Activated CD4-positive, alpha-beta T cell treated with anti-CD3 and anti-CD28 coated beads for 36 hours (primary cell): ENCODE data around the gene DMRTC1B. TPM values are rescaled to one million over a fixed set of nuclear protein-coding genes. Genes with fewer than 3 reads are reported as not detected.
"Not testable (repeated sequence)": the region's sequence is repeated elsewhere in the genome, so short reads cannot be mapped to it uniquely, and the experiment has no call there.

Source experiments
- ATAC-seq: fragments of 200-7000 bp; cut with Tn5 transposase; one replicate; pipeline ENCODE4 v1.10.0; 2021; ENCODE audit warnings: mild to moderate bottlenecking, moderate library complexity
- CTCF ChIA-PET: fragments of 350-600 bp; sonication (Branson Sonifier 250); formaldehyde crosslinking; loops from one replicate; lab custom pipeline; 2021; ENCODE audit warnings: antibody characterized with exemption; lab: Charles Lee
- POLR2A ChIA-PET: fragments of 350-600 bp; sonication (Branson Sonifier 250); formaldehyde crosslinking; loops from one replicate; lab custom pipeline; 2021; ENCODE audit warnings: antibody characterized with exemption, inconsistent platforms; lab: Charles Lee
- DNase-seq: peaks from one replicate; pipeline ENCODE4 v3.0.0-alpha.2; 2020
- H3K27ac Mint-ChIP-seq: one replicate; pipeline ENCODE4 v1.8.0; 2021; ENCODE audit warnings: mixed read lengths
- H3K27me3 Mint-ChIP-seq: one replicate; pipeline ENCODE4 v1.8.0; 2021; ENCODE audit warnings: mixed read lengths
- H3K36me3 Mint-ChIP-seq: one replicate; pipeline ENCODE4 v1.8.0; 2021; ENCODE audit warnings: low read depth, mixed read lengths
- H3K4me1 Mint-ChIP-seq: one replicate; pipeline ENCODE4 v1.8.0; 2021; ENCODE audit warnings: mixed read lengths
- H3K4me3 Mint-ChIP-seq: one replicate; pipeline ENCODE4 v1.8.0; 2021; ENCODE audit warnings: mild to moderate bottlenecking, moderate library complexity, mixed read lengths
- H3K9me3 Mint-ChIP-seq: one replicate; pipeline ENCODE4 v1.8.0; 2021; ENCODE audit warnings: low read depth, mixed read lengths
- intact Hi-C, 2 experiments: fragments of 100-400 bp; cut with DNase I in 1 of 2; cut with micrococcal nuclease in 1 of 2; formaldehyde crosslinking; loops; one replicate each; pipeline versions ENCODE4 v1.14.2 to v1.15.1; 2022 to 2024; cut with DNase I, micrococcal nuclease
- total RNA-seq, 2 experiments: library from RNA; stranded (reverse); gene quantifications; one replicate each; pipeline ENCODE4 v1.2.3, GENCODE V29; 2021

DMRTC1B gene
- total RNA-seq, 2 experiments from 2014 or later: 0.18 TPM; not detected in 1

GRCh38 chrX:72788142-72788541 is 11.5 kb downstream of the DMRTC1B start:
- CTCF ChIA-PET, H3K27me3 Mint-ChIP-seq, H3K9me3 Mint-ChIP-seq, H3K4me1 Mint-ChIP-seq, H3K27ac Mint-ChIP-seq, intact Hi-C loops, DNase-seq, H3K36me3 Mint-ChIP-seq, H3K4me3 Mint-ChIP-seq, POLR2A ChIA-PET: not testable (repeated sequence)
- peak; percentile 39 for ATAC-seq

GRCh38 chrX:72790390-72790789 is 13.7 kb downstream of the DMRTC1B start:
- H3K4me3 Mint-ChIP-seq, H3K27me3 Mint-ChIP-seq, H3K27ac Mint-ChIP-seq, H3K4me1 Mint-ChIP-seq, intact Hi-C loops, CTCF ChIA-PET, H3K36me3 Mint-ChIP-seq, H3K9me3 Mint-ChIP-seq, ATAC-seq, POLR2A ChIA-PET, DNase-seq: not testable (repeated sequence)

GRCh38 chrX:72808110-72808509 is 31.4 kb downstream of the DMRTC1B start, which contains the start of gene FAM236D:
Gene FAM236D (minus strand): TSS chrX:72808210. CDS start chrX:72808110, 100 bp downstream.
- H3K4me1 Mint-ChIP-seq, CTCF ChIA-PET, POLR2A ChIA-PET, ATAC-seq, DNase-seq, H3K36me3 Mint-ChIP-seq, H3K9me3 Mint-ChIP-seq, H3K4me3 Mint-ChIP-seq, intact Hi-C loops, H3K27me3 Mint-ChIP-seq, H3K27ac Mint-ChIP-seq: not testable (repeated sequence)

GRCh38 chrX:72830701-72831100 is 54.0 kb downstream of the DMRTC1B start:
- intact Hi-C loops, H3K27me3 Mint-ChIP-seq, ATAC-seq, H3K4me3 Mint-ChIP-seq, H3K36me3 Mint-ChIP-seq, H3K4me1 Mint-ChIP-seq, DNase-seq, H3K9me3 Mint-ChIP-seq, POLR2A ChIA-PET, CTCF ChIA-PET, H3K27ac Mint-ChIP-seq: not testable (repeated sequence)

GRCh38 chrX:72837532-72837931 is 60.8 kb downstream of the DMRTC1B start:
- H3K4me1 Mint-ChIP-seq, H3K27me3 Mint-ChIP-seq, DNase-seq, H3K27ac Mint-ChIP-seq, H3K4me3 Mint-ChIP-seq, POLR2A ChIA-PET, CTCF ChIA-PET, intact Hi-C loops, H3K9me3 Mint-ChIP-seq, H3K36me3 Mint-ChIP-seq, ATAC-seq: not testable (repeated sequence)

- POLR2A ChIA-PET, H3K27ac Mint-ChIP-seq, DNase-seq, H3K27me3 Mint-ChIP-seq, H3K4me1 Mint-ChIP-seq, H3K9me3 Mint-ChIP-seq, CTCF ChIA-PET, H3K36me3 Mint-ChIP-seq, H3K4me3 Mint-ChIP-seq, intact Hi-C loops, ATAC-seq: not testable (repeated sequence)
Observed at GRCh38 chrX:72882898-72883297, 106.2 kb downstream of the DMRTC1B start.

GRCh38 chrX:72889740-72890139 is 113.0 kb downstream of the DMRTC1B start:
- H3K4me1 Mint-ChIP-seq, POLR2A ChIA-PET, H3K36me3 Mint-ChIP-seq, H3K4me3 Mint-ChIP-seq, DNase-seq, CTCF ChIA-PET, ATAC-seq, H3K27ac Mint-ChIP-seq, intact Hi-C loops, H3K9me3 Mint-ChIP-seq, H3K27me3 Mint-ChIP-seq: not testable (repeated sequence)

Other genes starting within 250 kb of the DMRTC1B start
- 10 to 100 TPM; 13.3 to 16.9 TPM for gene HDAC8, start 204.0 kb upstream of the DMRTC1B start, total RNA-seq
- gene PHKA1, start 62.6 kb upstream of the DMRTC1B start, total RNA-seq: 1 to 10 TPM; 8.7 to 9.4 TPM
- gene FAM236B, start 5.8 kb downstream of the DMRTC1B start, total RNA-seq: not detected
- not detected for gene FAM236D, start 31.3 kb downstream of the DMRTC1B start, total RNA-seq
- not detected for gene FAM236C, start 135.7 kb downstream of the DMRTC1B start, total RNA-seq
- gene FAM236A, start 161.3 kb downstream of the DMRTC1B start, total RNA-seq: not detected
- gene DMRTC1, start 166.9 kb downstream of the DMRTC1B start, total RNA-seq: under 1 TPM in 1 of 2 experiments, not detected in 1; 0.18 TPM
- gene PABPC1L2B, start 226.0 kb downstream of the DMRTC1B start, total RNA-seq: not detected